T-cell (primary cell): ENCODE measurements around the gene MANEA. TPM values are rescaled to one million over a fixed set of nuclear protein-coding genes. Genes with fewer than 3 reads are reported as not detected.

Experiments
- ATAC-seq, 4 experiments: fragments of 200-7000 bp in 3 of 4; fragments of 150-1000 bp in 1 of 4; cut with Tn5 transposase; replicated peaks in 1 of 4; 1 replicate in 3 of 4; 2 replicates in 1 of 4; pipeline ENCODE4 v1.10.0; 2021; ENCODE audit warnings: moderate library complexity in 3 of 4, mild to moderate bottlenecking in 2 of 4, moderate number of reproducible peaks in 1 of 4
- CTCF ChIA-PET, 2 donors: fragments of 300-600 bp; sonication (Branson Sonifier 250); formaldehyde crosslinking; loops; one replicate each; lab custom pipeline; 2022; ENCODE audit warnings: antibody characterized with exemption in 2 of 2; lab: Charles Lee
- POLR2A ChIA-PET, 2 donors: fragments of 300-600 bp; sonication (Branson Sonifier 250); formaldehyde crosslinking; loops; one replicate each; lab custom pipeline; 2022; ENCODE audit warnings: antibody characterized with exemption in 2 of 2; lab: Charles Lee
- DNase-seq, 35 experiments: peaks; one replicate each; pipeline versions ENCODE4 v3.0.0 to v3.0.0-alpha.2; 2013 to 2023
- H3K27ac ChIP-seq: one replicate; pipeline ENCODE4 v1.5.1; 2013; ENCODE audit warnings: low read length
- H3K27me3 ChIP-seq, 2 experiments: replicated peaks in 1 of 2; 1 replicate in 1 of 2; 2 replicates in 1 of 2; pipeline versions ENCODE4 v1.6.1 to v1.7.0; 2013; ENCODE audit warnings: low read length in 1 of 2, mixed read lengths in 1 of 2; ENCODE audit not compliant: control insufficient read depth in 2 of 2, insufficient read depth in 2 of 2; ENCODE audit errors: extremely low read depth in 1 of 2
- H3K36me3 ChIP-seq, 2 donors: 1 replicate in 1 of 2; 2 replicates in 1 of 2; pipeline versions ENCODE4 v1.6.1 to v1.7.0; 2013; ENCODE audit warnings: low read length in 1 of 2; ENCODE audit not compliant: control insufficient read depth in 2 of 2, insufficient read depth in 1 of 2; ENCODE audit errors: extremely low read depth in 1 of 2
- H3K4me1 ChIP-seq, 2 experiments: 1 replicate in 1 of 2; 2 replicates in 1 of 2; pipeline versions ENCODE4 v1.6.1 to v1.7.0; 2013; ENCODE audit warnings: low read length in 2 of 2, mixed read lengths in 1 of 2; ENCODE audit not compliant: insufficient read depth in 2 of 2, control insufficient read depth in 1 of 2; ENCODE audit errors: extremely low read depth in 1 of 2
- H3K4me3 ChIP-seq, 2 donors: 1 replicate in 1 of 2; 2 replicates in 1 of 2; pipeline versions ENCODE4 v1.5.1 to v1.7.0; 2013; ENCODE audit warnings: mild to moderate bottlenecking in 2 of 2, low read length in 1 of 2, moderate library complexity in 1 of 2; ENCODE audit not compliant: control insufficient read depth in 1 of 2; ENCODE audit errors: extremely low read depth in 1 of 2
- H3K9me3 ChIP-seq: 2 replicates; pipeline ENCODE4 v1.7.0; 2013
- H3K27ac Mint-ChIP-seq, 2 donors: one replicate each; pipeline ENCODE4 v1.8.0; 2020 to 2021; ENCODE audit warnings: mild to moderate bottlenecking in 2 of 2, mixed read lengths in 2 of 2
- H3K27me3 Mint-ChIP-seq, 2 donors: one replicate each; pipeline ENCODE4 v1.8.0; 2021 to 2022; ENCODE audit warnings: mixed read lengths in 2 of 2
- H3K36me3 Mint-ChIP-seq: one replicate; pipeline ENCODE4 v1.8.0; 2021; ENCODE audit warnings: mixed read lengths
- H3K4me1 Mint-ChIP-seq, 3 donors: one replicate each; pipeline ENCODE4 v1.8.0; 2020 to 2022; ENCODE audit warnings: mixed read lengths in 3 of 3, mild to moderate bottlenecking in 1 of 3
- H3K4me3 Mint-ChIP-seq, 3 donors: one replicate each; pipeline ENCODE4 v1.8.0; 2020 to 2022; ENCODE audit warnings: mild to moderate bottlenecking in 3 of 3, mixed read lengths in 3 of 3, moderate library complexity in 3 of 3
- H3K9me3 Mint-ChIP-seq, 3 donors: one replicate each; pipeline ENCODE4 v1.8.0; 2020 to 2022; ENCODE audit warnings: mixed read lengths in 3 of 3
- WGBS: methylation state at CpG from one replicate; pipeline ENCODE4 v1.1.5; 2013; ENCODE audit warnings: missing lambda C conversion rate; ENCODE audit not compliant: insufficient coverage; 5-methylcytosine and 5-hydroxymethylcytosine counted together
- total RNA-seq, 35 experiments: library from RNA in 6 of 35; stranded (reverse) in 6 of 35; fragments of 120-200 nt in 1 of 35; gene quantifications; one replicate each; pipeline versions ENCODE4 v1.2.1 to v1.2.4 and lab custom pipeline; 2013 to 2026

Gene MANEA
- total RNA-seq (10 to 100 TPM in 2 of 5 donors, 1 to 10 TPM in 3; 6.1 to 12.7 (median 8.9) TPM), total RNA-seq (lab: John Stamatoyannopoulos, UW) (9.6 to 64.9 (median 21.5) reads per million in 29 experiments)
- 15.8 TPM for total RNA-seq (2013)

- no peaks in the 10 kb centered on the region for H3K9me3 Mint-ChIP-seq
- peak; percentile 65 to 87 (median 75) for DNase-seq
- H3K36me3 Mint-ChIP-seq, result peaks cover 5% of the 10 kb centered on the region
- peak within 1 kb of the TSS; percentile 88 to 98 (median 97) for H3K4me3 Mint-ChIP-seq
- ChIA-PET POLR2A (interaction anchor here in 1 of 2 donors (1.1 to 1.2 kb wide), 2 partner anchors 10 to 945 kb away, joined by 3 to 6 read pairs; no protein-coding TSS in a partner anchor), CTCF (interaction anchor here in 1 of 2 donors (0.6 kb wide), 1 partner anchor 1347 kb away, joined by 3 read pairs; no protein-coding TSS in a partner anchor)
- ATAC-seq, result peak; percentile 86 to 92 (median 88)
- Histone ChIP-seq H3K9me3 (no peaks in the 10 kb centered on the region), H3K27ac (peak within 1 kb of the TSS; percentile 92), H3K4me3 (peak within 1 kb of the TSS; percentile 78 to 93), H3K4me1 (peaks cover 11 to 23% of the 10 kb centered on the region in 2 experiments), H3K27me3 (no peaks in the 10 kb centered on the region), H3K36me3 (no peaks in the 10 kb centered on the region)
- no peaks in the 10 kb centered on the region for H3K27me3 Mint-ChIP-seq
- peak within 1 kb of the TSS; percentile 99 for H3K27ac Mint-ChIP-seq
- WGBS, result under 1% methylated on average over 56 of the region's 70 CpGs
- H3K4me1 Mint-ChIP-seq, result peaks cover 47 to 64% (median 61%) of the 10 kb centered on the region in 3 donors
Measured at GRCh38 chr6:95577304-95578105, at the start of gene MANEA. Gene MANEA, plus strand, starts transcription at chr6:95577535. Its CDS starts 8,905 bp downstream, at chr6:95586440.

- ATAC-seq (no peak), DNase-seq (no peak)
- WGBS, result no CpG with 5 or more reads among the region's 1 CpG
- ChIA-PET POLR2A (no interaction called here), CTCF (no interaction called here)
- no peaks in the 10 kb centered on the region for H3K4me1 Mint-ChIP-seq
- Histone ChIP-seq H3K36me3 (no peaks in the 10 kb centered on the region), H3K27me3 (no peaks in the 10 kb centered on the region), H3K4me1 (no peaks in the 10 kb centered on the region), H3K27ac (no peak overlapping the region), H3K9me3 (no peaks in the 10 kb centered on the region), H3K4me3 (no peak overlapping the region)
- no peaks in the 10 kb centered on the region for H3K36me3 Mint-ChIP-seq
- H3K4me3 Mint-ChIP-seq, result no peak overlapping the region
- peaks cover 5 to 17% of the 10 kb centered on the region in 2 donors for H3K27me3 Mint-ChIP-seq
- H3K27ac Mint-ChIP-seq, result no peak overlapping the region
- no peaks in the 10 kb centered on the region for H3K9me3 Mint-ChIP-seq
Measured at GRCh38 chr6:95529762-95530161, 47.6 kb upstream of the MANEA start.

- ChIA-PET CTCF (no interaction called here), POLR2A (no interaction called here)
- H3K36me3 ChIP-seq, result no peaks in the 10 kb centered on the region
- H3K9me3 ChIP-seq, result no peaks in the 10 kb centered on the region
- Mint-ChIP-seq H3K27ac (no peak overlapping the region), H3K27me3 (peaks cover 5 to 16% of the 10 kb centered on the region in 2 donors), H3K4me3 (no peak overlapping the region), H3K4me1 (no peaks in the 10 kb centered on the region), H3K9me3 (no peaks in the 10 kb centered on the region), H3K36me3 (no peaks in the 10 kb centered on the region)
- H3K27me3 ChIP-seq, result no peaks in the 10 kb centered on the region
- DNase-seq, result no peak
- no peak overlapping the region for H3K4me3 ChIP-seq
- WGBS, result no CpG with 5 or more reads among the region's 3 CpGs
- no peak overlapping the region for H3K27ac ChIP-seq
- no peaks in the 10 kb centered on the region for H3K4me1 ChIP-seq
- no peak for ATAC-seq
Measured at GRCh38 chr6:95530176-95530819, 47.0 kb upstream of the MANEA start.

GRCh38 chr6:95543798-95544197 lies 33.5 kb upstream of the MANEA start:
- CTCF ChIA-PET, result no interaction called here

GRCh38 chr6:95544517-95545225 lies 32.7 kb upstream of the MANEA start:
- no peak overlapping the region for H3K4me3 Mint-ChIP-seq
- Histone ChIP-seq H3K4me1 (no peaks in the 10 kb centered on the region), H3K4me3 (no peak overlapping the region), H3K36me3 (no peaks in the 10 kb centered on the region), H3K9me3 (no peaks in the 10 kb centered on the region), H3K27ac (no peak overlapping the region), H3K27me3 (no peaks in the 10 kb centered on the region)
- ChIA-PET CTCF (no interaction called here), POLR2A (no interaction called here)
- WGBS, result 50% methylated on average over 2 of the region's 3 CpGs
- H3K9me3 Mint-ChIP-seq, result no peaks in the 10 kb centered on the region
- ATAC-seq (no peak), DNase-seq (no peak)
- H3K4me1 Mint-ChIP-seq, result no peaks in the 10 kb centered on the region
- no peak overlapping the region for H3K27ac Mint-ChIP-seq
- peaks cover 2 to 7% of the 10 kb centered on the region in 2 donors for H3K27me3 Mint-ChIP-seq
- H3K36me3 Mint-ChIP-seq, result no peaks in the 10 kb centered on the region

More at GRCh38 chr6:95543798-95544197, 33.5 kb upstream of the MANEA start:
- Mint-ChIP-seq H3K4me1 (no peaks in the 10 kb centered on the region), H3K36me3 (no peaks in the 10 kb centered on the region), H3K9me3 (peaks cover 0 to 4% (median 4%) of the 10 kb centered on the region in 3 donors), H3K4me3 (no peak overlapping the region), H3K27ac (no peak overlapping the region), H3K27me3 (peaks cover 5 to 8% of the 10 kb centered on the region in 2 donors)
- no peak for DNase-seq
- Histone ChIP-seq H3K9me3 (no peaks in the 10 kb centered on the region), H3K27ac (no peak overlapping the region), H3K36me3 (no peaks in the 10 kb centered on the region), H3K27me3 (no peaks in the 10 kb centered on the region), H3K4me1 (no peaks in the 10 kb centered on the region), H3K4me3 (no peak overlapping the region)
- POLR2A ChIA-PET, result no interaction called here
- ATAC-seq, result no peak
- WGBS, result 88% methylated on average over 1 of the region's 1 CpG

GRCh38 chr6:95545226-95545625 lies 32.1 kb upstream of the MANEA start:
- Histone ChIP-seq H3K27ac (no peak overlapping the region), H3K4me3 (no peak overlapping the region), H3K27me3 (no peaks in the 10 kb centered on the region), H3K4me1 (no peaks in the 10 kb centered on the region), H3K9me3 (no peaks in the 10 kb centered on the region), H3K36me3 (no peaks in the 10 kb centered on the region)
- DNase-seq (no peak), ATAC-seq (no peak)
- H3K4me1 Mint-ChIP-seq, result no peaks in the 10 kb centered on the region
- peaks cover 2 to 7% of the 10 kb centered on the region in 2 donors for H3K27me3 Mint-ChIP-seq
- H3K9me3 Mint-ChIP-seq, result no peaks in the 10 kb centered on the region
- H3K27ac Mint-ChIP-seq, result no peak overlapping the region
- H3K4me3 Mint-ChIP-seq, result no peak overlapping the region
- WGBS, result 75% methylated on average over 3 of the region's 3 CpGs
- no peaks in the 10 kb centered on the region for H3K36me3 Mint-ChIP-seq
- CTCF ChIA-PET, result no interaction called here
- POLR2A ChIA-PET, result no interaction called here
